Activated T-helper 1 cell treated with anti-CD3 and anti-CD28 coated beads, Interleukin-12 subunit alpha, Interleukin-12 subunit beta, Interleukin-2, Interleukin-4 antibody, amounts not matched to agents 30 ng/mL and 10 ng/mL and 1 ng/mL, durations not matched to agents 14 hours and 24 hours and 36 hours (primary cell): ENCODE results near the gene NEK9. TPM values are rescaled to one million over a fixed set of nuclear protein-coding genes. Genes with fewer than 3 reads are reported as not detected.

Experiments used
- DNase-seq: peaks from one replicate; pipeline ENCODE4 v3.0.0; 2021; ENCODE audit warnings: low spot score
- H3K27ac Mint-ChIP-seq: one replicate; pipeline ENCODE4 v1.8.0; 2021; ENCODE audit warnings: mild to moderate bottlenecking, mixed read lengths
- H3K27me3 Mint-ChIP-seq: one replicate; pipeline ENCODE4 v1.8.0; 2022; ENCODE audit warnings: mild to moderate bottlenecking, moderate library complexity, mixed read lengths; ENCODE audit not compliant: insufficient read depth
- H3K36me3 Mint-ChIP-seq: one replicate; pipeline ENCODE4 v1.8.0; 2021; ENCODE audit warnings: low read depth, mixed read lengths
- H3K4me1 Mint-ChIP-seq: one replicate; pipeline ENCODE4 v1.8.0; 2021; ENCODE audit warnings: low read depth, mixed read lengths
- H3K4me3 Mint-ChIP-seq: one replicate; pipeline ENCODE4 v1.8.0; 2021; ENCODE audit warnings: mild to moderate bottlenecking, moderate library complexity, mixed read lengths
- H3K9me3 Mint-ChIP-seq: one replicate; pipeline ENCODE4 v1.8.0; 2021; ENCODE audit warnings: mixed read lengths
- intact Hi-C: fragments of 100-400 bp; cut with micrococcal nuclease; formaldehyde crosslinking; loops from one replicate; pipeline ENCODE4 v1.15.1; 2024
- total RNA-seq: library from RNA; stranded (reverse); gene quantifications from 2 replicates; pipeline ENCODE4 v1.2.3, GENCODE V29; 2022

NEK9 gene
- total RNA-seq, 1 donor from 2014 or later = 76.8 TPM

GRCh38 chr14:75092698-75093097 is 34.1 kb downstream of the NEK9 start:
- H3K27me3 Mint-ChIP-seq = no peaks in the 10 kb centered on the region
- H3K9me3 Mint-ChIP-seq = no peaks in the 10 kb centered on the region
- DNase-seq = no peak
- no peaks in the 10 kb centered on the region for H3K4me1 Mint-ChIP-seq
- intact Hi-C loops = no loop called here
- H3K36me3 Mint-ChIP-seq = peaks cover 31% of the 10 kb centered on the region
- H3K27ac Mint-ChIP-seq = no peak overlapping the region
- no peak overlapping the region for H3K4me3 Mint-ChIP-seq

GRCh38 chr14:75091251-75091650 is 35.6 kb downstream of the NEK9 start:
- intact Hi-C loops = no loop called here
- H3K9me3 Mint-ChIP-seq = no peaks in the 10 kb centered on the region
- no peak overlapping the region for H3K27ac Mint-ChIP-seq
- no peaks in the 10 kb centered on the region for H3K27me3 Mint-ChIP-seq
- no peak for DNase-seq
- peaks cover 30% of the 10 kb centered on the region for H3K36me3 Mint-ChIP-seq
- H3K4me3 Mint-ChIP-seq = no peak overlapping the region
- H3K4me1 Mint-ChIP-seq = no peaks in the 10 kb centered on the region

GRCh38 chr14:75090353-75090752 is 36.5 kb downstream of the NEK9 start:
- Mint-ChIP-seq H3K36me3 (peaks cover 31% of the 10 kb centered on the region), H3K9me3 (no peaks in the 10 kb centered on the region), H3K27ac (no peak overlapping the region), H3K4me1 (no peaks in the 10 kb centered on the region), H3K27me3 (no peaks in the 10 kb centered on the region), H3K4me3 (no peak overlapping the region)
- intact Hi-C loops = no loop called here
- no peak for DNase-seq

GRCh38 chr14:75088566-75089373 is 38.1 kb downstream of the NEK9 start:
- peaks cover 31% of the 10 kb centered on the region for H3K36me3 Mint-ChIP-seq
- no peaks in the 10 kb centered on the region for H3K4me1 Mint-ChIP-seq
- no peaks in the 10 kb centered on the region for H3K27me3 Mint-ChIP-seq
- intact Hi-C loops = loop anchor here (1.0 kb wide), 3 partner anchors 142 to 227 kb away; no protein-coding TSS in a partner anchor
- H3K9me3 Mint-ChIP-seq = no peaks in the 10 kb centered on the region
- peak; percentile 30 for DNase-seq
- H3K27ac Mint-ChIP-seq = no peak overlapping the region
- no peak overlapping the region for H3K4me3 Mint-ChIP-seq

- Mint-ChIP-seq H3K36me3 (peaks cover 35% of the 10 kb centered on the region), H3K4me3 (no peak overlapping the region), H3K27me3 (no peaks in the 10 kb centered on the region), H3K27ac (no peak overlapping the region), H3K9me3 (no peaks in the 10 kb centered on the region), H3K4me1 (no peaks in the 10 kb centered on the region)
- DNase-seq = no peak
- intact Hi-C loops = loop anchor here (1.0 kb wide), 3 partner anchors 142 to 227 kb away; no protein-coding TSS in a partner anchor
Observed at GRCh38 chr14:75088153-75088552, 38.7 kb downstream of the NEK9 start.

GRCh38 chr14:75084513-75084912 is 42.3 kb downstream of the NEK9 start:
- Mint-ChIP-seq H3K36me3 (peaks cover 41% of the 10 kb centered on the region), H3K27ac (no peak overlapping the region), H3K9me3 (no peaks in the 10 kb centered on the region), H3K27me3 (no peaks in the 10 kb centered on the region), H3K4me1 (no peaks in the 10 kb centered on the region), H3K4me3 (no peak overlapping the region)
- no peak for DNase-seq
- intact Hi-C loops = no loop called here

GRCh38 chr14:75083271-75083670 is 43.6 kb downstream of the NEK9 start:
- Mint-ChIP-seq H3K4me3 (no peak overlapping the region), H3K36me3 (peaks cover 41% of the 10 kb centered on the region), H3K27ac (no peak overlapping the region), H3K27me3 (no peaks in the 10 kb centered on the region), H3K9me3 (no peaks in the 10 kb centered on the region), H3K4me1 (no peaks in the 10 kb centered on the region)
- intact Hi-C loops = no loop called here
- no peak for DNase-seq

- H3K27me3 Mint-ChIP-seq = no peaks in the 10 kb centered on the region
- peaks cover 35% of the 10 kb centered on the region for H3K36me3 Mint-ChIP-seq
- no peak for DNase-seq
- H3K4me3 Mint-ChIP-seq = no peak overlapping the region
- intact Hi-C loops = no loop called here
- H3K4me1 Mint-ChIP-seq = no peaks in the 10 kb centered on the region
- H3K9me3 Mint-ChIP-seq = no peaks in the 10 kb centered on the region
- no peak overlapping the region for H3K27ac Mint-ChIP-seq
Observed at GRCh38 chr14:75081660-75082229, 45.1 kb downstream of the NEK9 start.

GRCh38 chr14:75079521-75079920 is 47.3 kb downstream of the NEK9 start:
- Mint-ChIP-seq H3K27ac (no peak overlapping the region), H3K4me1 (no peaks in the 10 kb centered on the region), H3K4me3 (no peak overlapping the region), H3K36me3 (peaks cover 26% of the 10 kb centered on the region), H3K9me3 (no peaks in the 10 kb centered on the region), H3K27me3 (peaks cover 3% of the 10 kb centered on the region)
- DNase-seq = no peak
- intact Hi-C loops = no loop called here

- Mint-ChIP-seq H3K4me3 (no peak overlapping the region), H3K4me1 (no peaks in the 10 kb centered on the region), H3K9me3 (no peaks in the 10 kb centered on the region), H3K27ac (no peak overlapping the region), H3K27me3 (peaks cover 3% of the 10 kb centered on the region), H3K36me3 (peaks cover 14% of the 10 kb centered on the region)
- intact Hi-C loops = no loop called here
- DNase-seq = no peak
Observed at GRCh38 chr14:75077794-75078193, 49.1 kb downstream of the NEK9 start.

GRCh38 chr14:75070383-75070782 is 56.5 kb downstream of the NEK9 start:
- Mint-ChIP-seq H3K9me3 (no peaks in the 10 kb centered on the region), H3K27ac (no peak overlapping the region), H3K36me3 (no peaks in the 10 kb centered on the region), H3K4me3 (no peak overlapping the region), H3K27me3 (peaks cover 3% of the 10 kb centered on the region), H3K4me1 (peaks cover 5% of the 10 kb centered on the region)
- intact Hi-C loops = no loop called here
- no peak for DNase-seq

- no peaks in the 10 kb centered on the region for H3K27me3 Mint-ChIP-seq
- no peaks in the 10 kb centered on the region for H3K36me3 Mint-ChIP-seq
- H3K4me3 Mint-ChIP-seq = no peak overlapping the region
- no peaks in the 10 kb centered on the region for H3K9me3 Mint-ChIP-seq
- DNase-seq = no peak
- H3K27ac Mint-ChIP-seq = peak overlapping the region; percentile 66
- peaks cover 5% of the 10 kb centered on the region for H3K4me1 Mint-ChIP-seq
- intact Hi-C loops = loop anchor here (1.0 to 10.0 kb wide), 7 partner anchors 18 to 355 kb away; partner anchors contain the start of genes AREL1, DLST, EIF2B2 and FCF1
Observed at GRCh38 chr14:75069811-75070145, 57.1 kb downstream of the NEK9 start.

- Mint-ChIP-seq H3K4me3 (no peak within 1 kb of the TSS), H3K9me3 (no peaks in the 10 kb centered on the region), H3K27me3 (no peaks in the 10 kb centered on the region), H3K4me1 (peaks cover 5% of the 10 kb centered on the region), H3K36me3 (no peaks in the 10 kb centered on the region), H3K27ac (peak within 1 kb of the TSS; percentile 66)
- intact Hi-C loops = loop anchor here (1.0 to 10.0 kb wide), 7 partner anchors 18 to 354 kb away; partner anchors contain the start of genes AREL1, DLST, EIF2B2 and FCF1
- peak; percentile 65 for DNase-seq
Observed at GRCh38 chr14:75069121-75069810, 57.6 kb downstream of the NEK9 start, which contains the start of gene ZC2HC1C. ZC2HC1C (plus strand) TSS chr14:75069641; CDS start chr14:75070574, 933 bp downstream.
